HAP-1 (cell line): ENCODE data around the gene WRNIP1.
A peak's percentile ranks its signal among the peaks of the same experiment; 100 is the strongest.
"Not testable (repeated sequence)": the region's sequence is repeated elsewhere in the genome, so short reads cannot be mapped to it uniquely, and the experiment has no call there.

Experiments
- DNase-seq, 2 experiments: peaks; one replicate each; pipeline ENCODE4 v3.0.0-alpha.2; 2016 to 2020; ENCODE audit warnings: low spot score in 2 of 2
- H3K27me3 ChIP-seq: fragments of 250-450 bp; sonication (Bioruptor Pico); 2 replicates; pipeline ENCODE4 v1.5.1; 2020; ENCODE audit warnings: low read depth, mild to moderate bottlenecking, moderate library complexity
- H3K36me3 ChIP-seq: fragments of 250-450 bp; sonication (Bioruptor Pico); replicated peaks from 2 replicates; pipeline ENCODE4 v1.5.1; 2020; ENCODE audit warnings: mild to moderate bottlenecking
- H3K4me1 ChIP-seq: fragments of 250-450 bp; sonication (Bioruptor Pico); 2 replicates; pipeline ENCODE4 v1.5.1; 2020; ENCODE audit warnings: mild to moderate bottlenecking
- H3K4me3 ChIP-seq: fragments of 250-450 bp; sonication (Bioruptor Pico); 2 replicates; pipeline ENCODE4 v1.5.1; 2020; ENCODE audit warnings: mild to moderate bottlenecking, moderate library complexity
- H3K9me3 ChIP-seq: fragments of 250-450 bp; sonication (Bioruptor Pico); 2 replicates; pipeline ENCODE4 v1.5.1; 2020; ENCODE audit warnings: mild to moderate bottlenecking, moderate library complexity
- in situ Hi-C: fragments of 300-500 bp; cut with MboI; formaldehyde crosslinking; loops from 3 replicates; pipeline ENCODE4 v1.14.3; 2020; ENCODE audit warnings: low sequenced_read_pairs, inconsistent platforms, mixed read lengths

The WRNIP1 gene

GRCh38 chr6:2760882-2761842 is 4.0 kb upstream of the WRNIP1 start:
- Histone ChIP-seq H3K4me1 (peaks cover 10% of the 10 kb centered on the region), H3K36me3 (no peaks in the 10 kb centered on the region), H3K27me3 (no peaks in the 10 kb centered on the region), H3K4me3 (no peak overlapping the region), H3K9me3 (no peaks in the 10 kb centered on the region)
- in situ Hi-C loops, result no loop called here
- DNase-seq, result no peak

GRCh38 chr6:2762868-2763267 is 2.3 kb upstream of the WRNIP1 start:
- DNase-seq, H3K9me3 ChIP-seq, H3K4me3 ChIP-seq, H3K36me3 ChIP-seq, in situ Hi-C loops, H3K27me3 ChIP-seq, H3K4me1 ChIP-seq: not testable (repeated sequence)

GRCh38 chr6:2763345-2763841 is 1.8 kb upstream of the WRNIP1 start:
- no peak for DNase-seq
- no peaks in the 10 kb centered on the region for H3K27me3 ChIP-seq
- no peaks in the 10 kb centered on the region for H3K9me3 ChIP-seq
- in situ Hi-C loops, result no loop called here
- H3K4me1 ChIP-seq, result peaks cover 11% of the 10 kb centered on the region
- no peaks in the 10 kb centered on the region for H3K36me3 ChIP-seq
- no peak overlapping the region for H3K4me3 ChIP-seq

- peaks cover 17% of the 10 kb centered on the region for H3K4me1 ChIP-seq
- no peak for DNase-seq
Measured at GRCh38 chr6:2763876-2764540, 1.2 kb upstream of the WRNIP1 start.

GRCh38 chr6:2764610-2765165 is 505 bp upstream of the WRNIP1 start:
- DNase-seq, result peak; percentile 44 to 62
- H3K36me3 ChIP-seq, result no peaks in the 10 kb centered on the region
- no peaks in the 10 kb centered on the region for H3K27me3 ChIP-seq
- peak overlapping the region; percentile 36 for H3K4me3 ChIP-seq
- H3K4me1 ChIP-seq, result peaks cover 23% of the 10 kb centered on the region
- no peaks in the 10 kb centered on the region for H3K9me3 ChIP-seq
- in situ Hi-C loops, result no loop called here

More at GRCh38 chr6:2763876-2764540, 1.2 kb upstream of the WRNIP1 start:
- in situ Hi-C loops, result no loop called here
- Histone ChIP-seq H3K4me3 (peak overlapping the region; percentile 36), H3K36me3 (no peaks in the 10 kb centered on the region), H3K9me3 (no peaks in the 10 kb centered on the region), H3K27me3 (no peaks in the 10 kb centered on the region)

- no peaks in the 10 kb centered on the region for H3K36me3 ChIP-seq
- H3K9me3 ChIP-seq, result no peaks in the 10 kb centered on the region
- DNase-seq, result peak in 1 of 2 experiments; percentile 55
- in situ Hi-C loops, result no loop called here
- peaks cover 37% of the 10 kb centered on the region for H3K4me1 ChIP-seq
- H3K27me3 ChIP-seq, result no peaks in the 10 kb centered on the region
- H3K4me3 ChIP-seq, result peak overlapping the region; percentile 66
Measured at GRCh38 chr6:2765896-2766766, 938 bp downstream of the WRNIP1 start.

GRCh38 chr6:2766767-2767656 is 1.8 kb downstream of the WRNIP1 start:
- no peak for DNase-seq
- Histone ChIP-seq H3K4me3 (peak overlapping the region; percentile 66), H3K9me3 (no peaks in the 10 kb centered on the region), H3K4me1 (peaks cover 41% of the 10 kb centered on the region), H3K36me3 (peaks cover 8% of the 10 kb centered on the region; the same call in 1 of the 2 replicates), H3K27me3 (no peaks in the 10 kb centered on the region)
- in situ Hi-C loops, result no loop called here

GRCh38 chr6:2767657-2768524 is 2.7 kb downstream of the WRNIP1 start:
- H3K4me1 ChIP-seq, result peaks cover 41% of the 10 kb centered on the region
- DNase-seq, result no peak
- no peaks in the 10 kb centered on the region for H3K9me3 ChIP-seq
- in situ Hi-C loops, result no loop called here
- peaks cover 15% of the 10 kb centered on the region for H3K36me3 ChIP-seq
- H3K27me3 ChIP-seq, result no peaks in the 10 kb centered on the region
- H3K4me3 ChIP-seq, result peak overlapping the region; percentile 66

GRCh38 chr6:2768696-2769095 is 3.5 kb downstream of the WRNIP1 start:
- no peaks in the 10 kb centered on the region for H3K27me3 ChIP-seq
- no peaks in the 10 kb centered on the region for H3K9me3 ChIP-seq
- DNase-seq, result no peak
- peaks cover 23% of the 10 kb centered on the region for H3K36me3 ChIP-seq
- peak overlapping the region; percentile 66 for H3K4me3 ChIP-seq
- in situ Hi-C loops, result no loop called here
- peaks cover 41% of the 10 kb centered on the region for H3K4me1 ChIP-seq

- peak; percentile 80 to 94 for DNase-seq
- no peaks in the 10 kb centered on the region for H3K9me3 ChIP-seq
- peak overlapping the region; percentile 3 for H3K4me3 ChIP-seq
- peaks cover 32% of the 10 kb centered on the region for H3K36me3 ChIP-seq
- in situ Hi-C loops, result loop anchor here (10.0 kb wide), 1 partner anchor 285 kb away; no protein-coding TSS in a partner anchor
- H3K4me1 ChIP-seq, result peaks cover 37% of the 10 kb centered on the region
- no peaks in the 10 kb centered on the region for H3K27me3 ChIP-seq
Measured at GRCh38 chr6:2770171-2770570, 5.0 kb downstream of the WRNIP1 start.

- H3K4me1 ChIP-seq, result peaks cover 37% of the 10 kb centered on the region
- no peak overlapping the region for H3K4me3 ChIP-seq
- H3K36me3 ChIP-seq, result peaks cover 41% of the 10 kb centered on the region
Measured at GRCh38 chr6:2771079-2771478, 5.9 kb downstream of the WRNIP1 start.

More at GRCh38 chr6:2771079-2771478, 5.9 kb downstream of the WRNIP1 start:
- peak; percentile 72 to 81 for DNase-seq
- in situ Hi-C loops, result loop anchor here (10.0 kb wide), 1 partner anchor 284 kb away; no protein-coding TSS in a partner anchor
- Histone ChIP-seq H3K27me3 (no peaks in the 10 kb centered on the region), H3K9me3 (no peaks in the 10 kb centered on the region)
